ENCODE results near the gene AK1. TPM values are rescaled to one million over a fixed set of nuclear protein-coding genes. Genes with fewer than 3 reads are reported as not detected.

Gene AK1
- total and polyA plus RNA-seq, 2 donors (not counting 3 experiments of a cell fraction or from before 2014, with no cell fraction given): 115 to 148 TPM

DNA sequence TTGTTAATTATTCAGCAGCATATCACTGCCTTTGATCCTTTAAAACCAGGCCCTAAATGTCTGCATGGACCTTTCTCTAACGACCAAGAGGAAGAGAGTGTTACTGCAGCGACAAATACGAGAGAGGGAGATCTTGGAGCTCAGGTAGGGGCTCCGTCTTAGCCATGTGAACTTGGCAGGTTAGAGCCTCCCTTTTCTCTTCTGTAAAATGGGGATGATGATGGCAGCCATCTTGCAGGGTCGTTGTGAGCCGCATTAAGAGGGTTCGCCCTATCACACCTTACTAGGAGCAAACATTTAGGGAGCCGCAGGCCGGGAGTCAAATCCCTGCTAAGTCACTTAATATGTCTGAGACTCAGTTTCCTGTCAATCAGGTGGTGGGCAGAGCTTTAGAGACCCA, 24.6 kb downstream of the AK1 start:
- peak; percentile 72 for FAIRE-seq
- no peaks in the 10 kb centered on the region for H3K27me3 ChIP-seq (ENCODE audit: control insufficient read depth in 2 of 2, insufficient read depth in 2 of 2, low read length in 2 of 2)
- ChIA-PET POLR2A (interaction anchor here (1.2 to 4.1 kb wide), 2 partner anchors 10 to 15 kb away, joined by 3 to 14 read pairs; no protein-coding TSS in a partner anchor), CTCF (interaction anchor here (0.9 to 6.3 kb wide), 9 partner anchors 10 to 83 kb away, joined by 3 to 101 read pairs (median 4); no protein-coding TSS in a partner anchor)
- H3K4me2 ChIP-seq (ENCODE audit: insufficient read depth, low read length): peak overlapping the region; percentile 91
- peak overlapping the region; percentile 81 to 99 (median 97) for H3K4me3 ChIP-seq (replicated peaks in 1 of 3; ENCODE audit: insufficient read depth in 1 of 3, low read depth in 1 of 3, low read length in 3 of 3)
- peak overlapping the region; percentile 82 for H3K27ac ChIP-seq (ENCODE audit: insufficient read depth, low read depth, low read length)
- H3K79me2 ChIP-seq (ENCODE audit: control insufficient read depth, insufficient read depth, low read length): peaks cover 71% of the 10 kb centered on the region
- H2AFZ ChIP-seq (ENCODE audit: low read depth, low read length): no peak overlapping the region
- no peaks in the 10 kb centered on the region for H4K20me1 ChIP-seq (replicated peaks; ENCODE audit: control insufficient read depth, extremely low read depth, insufficient read depth, low read length)
- H3K9ac ChIP-seq (replicated peaks; ENCODE audit: extremely low read depth, insufficient read depth, low read length): peak overlapping the region; percentile 94
- H3K9me1 ChIP-seq (replicated peaks; ENCODE audit: control insufficient read depth, extremely low read depth, insufficient read depth, low read length): no peaks in the 10 kb centered on the region
- no peak for DNase-seq (ENCODE audit: low read depth, low spot score)
- TF ChIP-seq JUN (IDR thresholded peaks at IDR 0.05; ENCODE audit: borderline replicate concordance, insufficient read depth, insufficient read length, low read depth) (no peak), GATA2 (IDR thresholded peaks at IDR 0.05; ENCODE audit: insufficient read depth, insufficient read length, low read depth, low read length) (no peak), MYC (IDR thresholded peaks at IDR 0.05; ENCODE audit: low read depth, low read length) (no peak), EZH2 (IDR thresholded peaks at IDR 0.05; ENCODE audit: borderline replicate concordance, low read depth, low read length, severe bottlenecking) (no peak), FOS (IDR thresholded peaks at IDR 0.05; ENCODE audit: borderline replicate concordance, insufficient read depth, low read length) (no peak)
- TF ChIP-seq, protein P1, sequence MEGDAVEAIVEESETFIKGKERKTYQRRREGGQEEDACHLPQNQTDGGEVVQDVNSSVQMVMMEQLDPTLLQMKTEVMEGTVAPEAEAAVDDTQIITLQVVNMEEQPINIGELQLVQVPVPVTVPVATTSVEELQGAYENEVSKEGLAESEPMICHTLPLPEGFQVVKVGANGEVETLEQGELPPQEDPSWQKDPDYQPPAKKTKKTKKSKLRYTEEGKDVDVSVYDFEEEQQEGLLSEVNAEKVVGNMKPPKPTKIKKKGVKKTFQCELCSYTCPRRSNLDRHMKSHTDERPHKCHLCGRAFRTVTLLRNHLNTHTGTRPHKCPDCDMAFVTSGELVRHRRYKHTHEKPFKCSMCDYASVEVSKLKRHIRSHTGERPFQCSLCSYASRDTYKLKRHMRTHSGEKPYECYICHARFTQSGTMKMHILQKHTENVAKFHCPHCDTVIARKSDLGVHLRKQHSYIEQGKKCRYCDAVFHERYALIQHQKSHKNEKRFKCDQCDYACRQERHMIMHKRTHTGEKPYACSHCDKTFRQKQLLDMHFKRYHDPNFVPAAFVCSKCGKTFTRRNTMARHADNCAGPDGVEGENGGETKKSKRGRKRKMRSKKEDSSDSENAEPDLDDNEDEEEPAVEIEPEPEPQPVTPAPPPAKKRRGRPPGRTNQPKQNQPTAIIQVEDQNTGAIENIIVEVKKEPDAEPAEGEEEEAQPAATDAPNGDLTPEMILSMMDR (IDR thresholded peaks at IDR 0.05; ENCODE audit: extremely low read depth in 1 of 2, insufficient read depth in 1 of 2, low read depth in 1 of 2, low read length in 2 of 2): no peak
- dilution Hi-C loops (cut with MboI; ENCODE audit: extremely low pct_ligation_motif_present, low sequenced_read_pairs): no loop called here
- peaks cover 12 to 27% of the 10 kb centered on the region in 2 experiments for H3K36me3 ChIP-seq (ENCODE audit: control insufficient read depth in 2 of 2, extremely low read depth in 1 of 2, insufficient read depth in 2 of 2, low read length in 2 of 2)
- peaks cover 40% of the 10 kb centered on the region for H3K4me1 ChIP-seq (ENCODE audit: control insufficient read depth, extremely low read depth, insufficient read depth, low read length)
- BruUV-seq (replicated peaks): no TSS peak
- intact Hi-C loops (cut with micrococcal nuclease): no loop called here
- no peaks in the 10 kb centered on the region for H3K9me3 ChIP-seq (replicated peaks; ENCODE audit: control insufficient read depth, insufficient read depth, low read length)

Data from endothelial cell of umbilical vein (primary cell).